ENCODE data around the gene TMEM175. TPM values are rescaled to one million over a fixed set of nuclear protein-coding genes. Genes with fewer than 3 reads are reported as not detected.
A peak's percentile ranks its signal among the peaks of the same experiment; 100 is the strongest.

Gene TMEM175
- total RNA-seq, 1 donor from 2014 or later, result 62.7 TPM

- peak; percentile 9 for DNase-seq
- Mint-ChIP-seq H3K27ac (ENCODE audit: unreplicated experiment) (peak overlapping the region; percentile 84), H3K4me3 (ENCODE audit: unreplicated experiment) (peak overlapping the region; percentile 59)
Observed at GRCh38 chr4:911221-911751, 21.0 kb upstream of the TMEM175 start.

GRCh38 chr4:911871-912490, 20.3 kb upstream of the TMEM175 start:
- Mint-ChIP-seq H3K27me3 (ENCODE audit: unreplicated experiment) (peaks cover 5% of the 10 kb centered on the region), H3K27ac (ENCODE audit: unreplicated experiment) (peak overlapping the region; percentile 84), H3K9me3 (ENCODE audit: unreplicated experiment) (peaks cover 5% of the 10 kb centered on the region), H3K4me1 (ENCODE audit: low read depth, unreplicated experiment) (peaks cover 29% of the 10 kb centered on the region), H3K36me3 (ENCODE audit: unreplicated experiment) (no peaks in the 10 kb centered on the region), H3K4me3 (ENCODE audit: unreplicated experiment) (peak overlapping the region; percentile 59)
- DNase-seq, result peak; percentile 66
- TF ChIP-seq CTCF (IDR thresholded peaks at IDR 0.05; ENCODE audit: partially characterized antibody, unreplicated experiment), result no peak

More at GRCh38 chr4:911221-911751, 21.0 kb upstream of the TMEM175 start:
- TF ChIP-seq CTCF (IDR thresholded peaks at IDR 0.05; ENCODE audit: partially characterized antibody, unreplicated experiment), result no peak
- Mint-ChIP-seq H3K4me1 (ENCODE audit: low read depth, unreplicated experiment) (peaks cover 29% of the 10 kb centered on the region), H3K9me3 (ENCODE audit: unreplicated experiment) (peaks cover 9% of the 10 kb centered on the region), H3K36me3 (ENCODE audit: unreplicated experiment) (no peaks in the 10 kb centered on the region), H3K27me3 (ENCODE audit: unreplicated experiment) (peaks cover 8% of the 10 kb centered on the region)

- Mint-ChIP-seq H3K4me1 (ENCODE audit: low read depth, unreplicated experiment) (peaks cover 29% of the 10 kb centered on the region), H3K27me3 (ENCODE audit: unreplicated experiment) (peaks cover 5% of the 10 kb centered on the region), H3K9me3 (ENCODE audit: unreplicated experiment) (peaks cover 5% of the 10 kb centered on the region), H3K36me3 (ENCODE audit: unreplicated experiment) (peaks cover 5% of the 10 kb centered on the region), H3K4me3 (ENCODE audit: unreplicated experiment) (peak overlapping the region; percentile 56), H3K27ac (ENCODE audit: unreplicated experiment) (peak overlapping the region; percentile 80)
- TF ChIP-seq CTCF (IDR thresholded peaks at IDR 0.05; ENCODE audit: partially characterized antibody, unreplicated experiment), result no peak
- peak; percentile 7 for DNase-seq
Observed at GRCh38 chr4:912548-913279, 19.5 kb upstream of the TMEM175 start.

- TF ChIP-seq CTCF (IDR thresholded peaks at IDR 0.05; ENCODE audit: partially characterized antibody, unreplicated experiment), result no peak
- Mint-ChIP-seq H3K27me3 (ENCODE audit: unreplicated experiment) (peaks cover 3% of the 10 kb centered on the region), H3K9me3 (ENCODE audit: unreplicated experiment) (peaks cover 7% of the 10 kb centered on the region)
Observed at GRCh38 chr4:913280-913618, 19.0 kb upstream of the TMEM175 start.

GRCh38 chr4:914531-914930, 17.7 kb upstream of the TMEM175 start:
- H3K36me3 Mint-ChIP-seq (ENCODE audit: unreplicated experiment), result peaks cover 14% of the 10 kb centered on the region
- H3K27me3 Mint-ChIP-seq (ENCODE audit: unreplicated experiment), result peaks cover 3% of the 10 kb centered on the region
- no peak overlapping the region for H3K4me3 Mint-ChIP-seq (ENCODE audit: unreplicated experiment)
- peak; percentile 3 for DNase-seq
- peaks cover 29% of the 10 kb centered on the region for H3K4me1 Mint-ChIP-seq (ENCODE audit: low read depth, unreplicated experiment)
- peaks cover 7% of the 10 kb centered on the region for H3K9me3 Mint-ChIP-seq (ENCODE audit: unreplicated experiment)
- no peak for TF ChIP-seq CTCF (IDR thresholded peaks at IDR 0.05; ENCODE audit: partially characterized antibody, unreplicated experiment)
- H3K27ac Mint-ChIP-seq (ENCODE audit: unreplicated experiment), result no peak overlapping the region

More at GRCh38 chr4:913280-913618, 19.0 kb upstream of the TMEM175 start:
- Mint-ChIP-seq H3K4me3 (ENCODE audit: unreplicated experiment) (no peak overlapping the region), H3K4me1 (ENCODE audit: low read depth, unreplicated experiment) (peaks cover 29% of the 10 kb centered on the region), H3K27ac (ENCODE audit: unreplicated experiment) (peak overlapping the region; percentile 80), H3K36me3 (ENCODE audit: unreplicated experiment) (peaks cover 11% of the 10 kb centered on the region)
- DNase-seq, result peak; percentile 5
